Smooth muscle cell (in vitro differentiated cells): ENCODE data around the gene INS. TPM values are rescaled to one million over a fixed set of nuclear protein-coding genes. Genes with fewer than 3 reads are reported as not detected.
"Not testable (repeated sequence)": the region's sequence is repeated elsewhere in the genome, so short reads cannot be mapped to it uniquely, and the experiment has no call there.

Experiments
- DNase-seq: peaks from one replicate; lab custom pipeline; 2025; ENCODE audit not compliant: unreplicated experiment; lab: John Stamatoyannopoulos, UW
- H2AFZ ChIP-seq: fragments of 200-600 bp; sonication (generic); 2 replicates; pipeline ENCODE4 v1.6.0; 2016; ENCODE audit warnings: antibody characterized with exemption, low read depth, mild to moderate bottlenecking
- H3F3A ChIP-seq: fragments of 200-600 bp; sonication (generic); 2 replicates; pipeline ENCODE4 v1.6.0; 2017; ENCODE audit warnings: antibody characterized with exemption, low read depth
- H3K27ac ChIP-seq: fragments of 200-600 bp; sonication (generic); 2 replicates; pipeline ENCODE4 v1.5.1; 2016; ENCODE audit warnings: low read depth, mild to moderate bottlenecking
- H3K27me3 ChIP-seq: fragments of 200-600 bp; sonication (generic); 2 replicates; pipeline ENCODE4 v1.6.1; 2016; ENCODE audit warnings: low read depth, mild to moderate bottlenecking
- H3K36me3 ChIP-seq: fragments of 200-600 bp; sonication (generic); 2 replicates; pipeline ENCODE4 v1.5.1; 2016; ENCODE audit warnings: low read depth
- H3K4me1 ChIP-seq: fragments of 200-600 bp; sonication (generic); 2 replicates; pipeline ENCODE4 v1.5.1; 2016; ENCODE audit warnings: low read depth
- H3K4me2 ChIP-seq: fragments of 200-600 bp; sonication (generic); 2 replicates; pipeline ENCODE4 v1.6.0; 2016; ENCODE audit warnings: mild to moderate bottlenecking
- H3K4me3 ChIP-seq: fragments of 200-600 bp; sonication (generic); 2 replicates; pipeline ENCODE4 v1.5.1; 2016; ENCODE audit warnings: mild to moderate bottlenecking
- H3K79me2 ChIP-seq: fragments of 200-600 bp; sonication (generic); 2 replicates; pipeline ENCODE4 v1.6.0; 2016; ENCODE audit warnings: low read depth, mild to moderate bottlenecking
- H3K9ac ChIP-seq: fragments of 200-600 bp; sonication (generic); 2 replicates; pipeline ENCODE4 v1.6.0; 2016; ENCODE audit warnings: low read depth
- H3K9me3 ChIP-seq: fragments of 200-600 bp; sonication (generic); replicated peaks from 2 replicates; pipeline ENCODE4 v1.5.1; 2016; ENCODE audit warnings: low read depth
- H4K20me1 ChIP-seq: fragments of 200-600 bp; sonication (generic); 2 replicates; pipeline ENCODE4 v1.6.0; 2016; ENCODE audit warnings: low read depth
- CTCF ChIP-seq: fragments of 200-600 bp; sonication (generic); IDR thresholded peaks from 2 replicates; pipeline ENCODE4 v1.5.1; 2017; ENCODE audit warnings: borderline replicate concordance, mild to moderate bottlenecking, antibody characterized with exemption; ENCODE audit not compliant: insufficient read depth, poor library complexity, severe bottlenecking
- WGBS: methylation state at CpG from one replicate; pipeline ENCODE4 v1.1.7; 2016; ENCODE audit warnings: low lambda C conversion rate; 5-methylcytosine and 5-hydroxymethylcytosine counted together
- polyA plus RNA-seq: library from polyadenylated mRNA; unstranded; fragments of >200 nt; fragmentation: Nextera tagmentation; extraction: Ambion mirVana; gene quantifications from 2 replicates; pipeline ENCODE4 v1.2.1, GENCODE V29; 2016
- total RNA-seq: library from RNA; depleted of rRNA; stranded (reverse); fragments of >200 nt; gene quantifications from 2 replicates; pipeline ENCODE4 v1.2.3, GENCODE V29; 2014

The INS gene
- total and polyA plus RNA-seq, 2 experiments from 2014 or later = not detected

GRCh38 chr11:2180347-2180746 lies 19.3 kb upstream of the INS start:
- Histone ChIP-seq H3K36me3 (no peaks in the 10 kb centered on the region), H3K4me2 (no peak overlapping the region), H3K79me2 (no peaks in the 10 kb centered on the region), H3F3A (no peaks in the 10 kb centered on the region), H3K27me3 (no peaks in the 10 kb centered on the region), H3K9ac (no peak overlapping the region), H2AFZ (no peak overlapping the region), H3K27ac (no peak overlapping the region), H4K20me1 (no peaks in the 10 kb centered on the region), H3K4me3 (no peak overlapping the region), H3K9me3 (no peaks in the 10 kb centered on the region), H3K4me1 (peaks cover 4% of the 10 kb centered on the region)
- no peak for TF ChIP-seq CTCF
- DNase-seq = no peak
- 96% methylated on average over 15 of the region's 15 CpGs for WGBS

- H3K4me2 ChIP-seq = no peak overlapping the region
- H3K9me3 ChIP-seq = no peaks in the 10 kb centered on the region
- no peaks in the 10 kb centered on the region for H3K79me2 ChIP-seq
- H3K27me3 ChIP-seq = no peaks in the 10 kb centered on the region
- 93% methylated on average over 10 of the region's 10 CpGs for WGBS
- H2AFZ ChIP-seq = no peak overlapping the region
- no peak for DNase-seq
- no peaks in the 10 kb centered on the region for H4K20me1 ChIP-seq
- H3K4me3 ChIP-seq = no peak overlapping the region
- no peaks in the 10 kb centered on the region for H3F3A ChIP-seq
- H3K27ac ChIP-seq = no peak overlapping the region
- H3K9ac ChIP-seq = no peak overlapping the region
- peaks cover 4% of the 10 kb centered on the region for H3K4me1 ChIP-seq
- no peak for TF ChIP-seq CTCF
- no peaks in the 10 kb centered on the region for H3K36me3 ChIP-seq
Measured at GRCh38 chr11:2179516-2179915, 18.5 kb upstream of the INS start.

- no peak overlapping the region for H3K9ac ChIP-seq
- H3F3A ChIP-seq = no peaks in the 10 kb centered on the region
- no peak for TF ChIP-seq CTCF
- peak overlapping the region; percentile 36 for H3K4me2 ChIP-seq
- H3K79me2 ChIP-seq = no peaks in the 10 kb centered on the region
- H2AFZ ChIP-seq = no peak overlapping the region
- no peaks in the 10 kb centered on the region for H3K9me3 ChIP-seq
- H3K36me3 ChIP-seq = no peaks in the 10 kb centered on the region
- no peak overlapping the region for H3K4me3 ChIP-seq
- H3K27me3 ChIP-seq = no peaks in the 10 kb centered on the region
- DNase-seq = no peak
- H3K27ac ChIP-seq = no peak overlapping the region
- WGBS = 43% methylated on average over 12 of the region's 16 CpGs
- H3K4me1 ChIP-seq = peaks cover 4% of the 10 kb centered on the region
- no peaks in the 10 kb centered on the region for H4K20me1 ChIP-seq
Measured at GRCh38 chr11:2178906-2179494, 18.0 kb upstream of the INS start.

GRCh38 chr11:2178055-2178773 lies 17.2 kb upstream of the INS start:
- H3K27me3 ChIP-seq, H3K36me3 ChIP-seq, H3F3A ChIP-seq, H3K4me1 ChIP-seq, H3K4me2 ChIP-seq, H2AFZ ChIP-seq, H4K20me1 ChIP-seq, H3K79me2 ChIP-seq, DNase-seq, H3K9ac ChIP-seq, H3K27ac ChIP-seq, H3K9me3 ChIP-seq, H3K4me3 ChIP-seq: not testable (repeated sequence)
- WGBS = 86% methylated on average over 13 of the region's 16 CpGs
